NCI-H2029 (cell line): ENCODE measurements around the gene EPB41L4B.

ENCODE experiments used
- DNase-seq: peaks from one replicate; lab custom pipeline; 2025; lab: John Stamatoyannopoulos, UW

Gene EPB41L4B

GRCh38 chr9:109320331-109320741, 523 bp downstream of the EPB41L4B start:
- DNase-seq, result no peak

GRCh38 chr9:109319626-109320241, 1.1 kb downstream of the EPB41L4B start:
- no peak for DNase-seq

- DNase-seq, result peak; percentile 31
Measured at GRCh38 chr9:109319017-109319625, 1.7 kb downstream of the EPB41L4B start.

GRCh38 chr9:109317979-109318741, 2.7 kb downstream of the EPB41L4B start:
- DNase-seq, result peak; percentile 61

GRCh38 chr9:109317311-109317978, 3.4 kb downstream of the EPB41L4B start:
- DNase-seq, result peak; percentile 86

GRCh38 chr9:109316207-109316640, 4.6 kb downstream of the EPB41L4B start:
- peak; percentile 98 for DNase-seq

- DNase-seq, result no peak
Measured at GRCh38 chr9:109315480-109316206, 5.2 kb downstream of the EPB41L4B start.

- DNase-seq, result peak; percentile 76
Measured at GRCh38 chr9:109314011-109314531, 6.8 kb downstream of the EPB41L4B start.

GRCh38 chr9:109313351-109313750, 7.5 kb downstream of the EPB41L4B start:
- no peak for DNase-seq

- no peak for DNase-seq
Measured at GRCh38 chr9:109312783-109313182, 8.1 kb downstream of the EPB41L4B start.

- DNase-seq, result no peak
Measured at GRCh38 chr9:109311731-109312130, 9.1 kb downstream of the EPB41L4B start.

- no peak for DNase-seq
Measured at GRCh38 chr9:109311286-109311685, 9.6 kb downstream of the EPB41L4B start.

GRCh38 chr9:109310486-109310901, 10.4 kb downstream of the EPB41L4B start:
- DNase-seq, result no peak

GRCh38 chr9:109309282-109309681, 11.6 kb downstream of the EPB41L4B start:
- no peak for DNase-seq

GRCh38 chr9:109307380-109308240, 13.2 kb downstream of the EPB41L4B start:
- peak; percentile 80 for DNase-seq

GRCh38 chr9:109305801-109306200, 15.1 kb downstream of the EPB41L4B start:
- no peak for DNase-seq

- DNase-seq, result no peak
Measured at GRCh38 chr9:109304347-109304746, 16.5 kb downstream of the EPB41L4B start.

GRCh38 chr9:109303900-109304299, 17.0 kb downstream of the EPB41L4B start:
- no peak for DNase-seq

GRCh38 chr9:109302606-109303005, 18.3 kb downstream of the EPB41L4B start:
- DNase-seq, result no peak

- DNase-seq, result no peak
Measured at GRCh38 chr9:109301012-109301411, 19.8 kb downstream of the EPB41L4B start.

- no peak for DNase-seq
Measured at GRCh38 chr9:109299891-109300290, 21.0 kb downstream of the EPB41L4B start.
